NB4 (cell line): Measurements from ENCODE around the gene NEO1.
"Not testable (repeated sequence)": the region's sequence is repeated elsewhere in the genome, so short reads cannot be mapped to it uniquely, and the experiment has no call there.

Experiments
- MYC ChIP-seq: IDR thresholded peaks from 2 replicates; pipeline ENCODE4 v1.6.1; 2011; ENCODE audit warnings: low read depth, low read length
- POLR2A ChIP-seq: IDR thresholded peaks from 2 replicates; pipeline ENCODE4 v1.6.1; 2011; ENCODE audit warnings: mild to moderate bottlenecking; ENCODE audit not compliant: insufficient read length; ENCODE audit errors: extremely low read depth
- TF ChIP-seq, protein P1 (sequence below): IDR thresholded peaks from 2 replicates; pipeline ENCODE4 v1.6.1; 2011; ENCODE audit warnings: low read depth, low read length
- TF ChIP-seq, protein P2 (sequence below): IDR thresholded peaks from one replicate; pipeline ENCODE4 v1.5.1; 2012; ENCODE audit warnings: low read depth, low read length

DNA sequence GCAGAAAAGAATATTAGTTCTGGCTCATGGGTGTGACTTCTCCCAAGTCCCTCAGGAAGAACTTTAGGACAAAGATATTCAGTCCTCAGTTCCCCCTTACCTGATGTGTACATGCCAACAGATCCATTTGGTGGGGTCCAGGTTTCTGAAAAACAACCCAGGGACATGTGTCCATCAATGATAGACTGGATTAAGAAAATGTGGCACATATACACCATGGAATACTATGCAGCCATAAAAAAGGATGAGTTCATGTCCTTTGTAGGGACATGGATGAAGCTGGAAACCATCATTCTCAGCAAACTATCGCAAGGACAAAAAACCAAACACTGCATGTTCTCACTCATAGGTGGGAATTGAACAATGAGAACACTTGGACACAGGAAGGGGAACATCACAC, 114.4 kb downstream of the NEO1 start:
- TF ChIP-seq, protein P1, sequence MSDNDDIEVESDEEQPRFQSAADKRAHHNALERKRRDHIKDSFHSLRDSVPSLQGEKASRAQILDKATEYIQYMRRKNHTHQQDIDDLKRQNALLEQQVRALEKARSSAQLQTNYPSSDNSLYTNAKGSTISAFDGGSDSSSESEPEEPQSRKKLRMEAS = not testable (repeated sequence)
- not testable (repeated sequence) for TF ChIP-seq MYC, POLR2A
- TF ChIP-seq, protein P2, sequence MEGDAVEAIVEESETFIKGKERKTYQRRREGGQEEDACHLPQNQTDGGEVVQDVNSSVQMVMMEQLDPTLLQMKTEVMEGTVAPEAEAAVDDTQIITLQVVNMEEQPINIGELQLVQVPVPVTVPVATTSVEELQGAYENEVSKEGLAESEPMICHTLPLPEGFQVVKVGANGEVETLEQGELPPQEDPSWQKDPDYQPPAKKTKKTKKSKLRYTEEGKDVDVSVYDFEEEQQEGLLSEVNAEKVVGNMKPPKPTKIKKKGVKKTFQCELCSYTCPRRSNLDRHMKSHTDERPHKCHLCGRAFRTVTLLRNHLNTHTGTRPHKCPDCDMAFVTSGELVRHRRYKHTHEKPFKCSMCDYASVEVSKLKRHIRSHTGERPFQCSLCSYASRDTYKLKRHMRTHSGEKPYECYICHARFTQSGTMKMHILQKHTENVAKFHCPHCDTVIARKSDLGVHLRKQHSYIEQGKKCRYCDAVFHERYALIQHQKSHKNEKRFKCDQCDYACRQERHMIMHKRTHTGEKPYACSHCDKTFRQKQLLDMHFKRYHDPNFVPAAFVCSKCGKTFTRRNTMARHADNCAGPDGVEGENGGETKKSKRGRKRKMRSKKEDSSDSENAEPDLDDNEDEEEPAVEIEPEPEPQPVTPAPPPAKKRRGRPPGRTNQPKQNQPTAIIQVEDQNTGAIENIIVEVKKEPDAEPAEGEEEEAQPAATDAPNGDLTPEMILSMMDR = not testable (repeated sequence)
